ENCODE results near the gene AP1AR. TPM values are rescaled to one million over a fixed set of nuclear protein-coding genes. Genes with fewer than 3 reads are reported as not detected.

Gene AP1AR
- total and polyA plus RNA-seq, 2 of the 4 experiments (the other 2 are of a cell fraction) = 4.0 to 4.7 TPM

DNA sequence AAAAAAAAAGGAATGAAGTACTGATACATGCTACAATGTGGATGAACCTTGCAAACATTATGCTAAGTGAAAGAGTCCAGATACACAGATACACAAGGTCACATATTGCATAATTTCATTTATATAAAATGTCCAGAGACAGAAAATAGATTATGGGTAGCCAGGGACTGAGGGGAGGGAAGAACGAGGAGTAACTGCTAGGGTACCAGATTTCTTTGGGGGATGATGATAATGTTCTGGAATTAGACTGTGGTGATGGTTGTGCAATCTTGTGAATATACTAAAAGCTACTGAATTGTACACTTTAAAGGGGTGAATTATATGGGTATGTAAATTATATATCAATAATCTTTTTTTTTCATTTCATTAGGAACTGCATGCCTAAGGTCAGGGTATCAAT lies 20.8 kb upstream of the AP1AR start:
- BruUV-seq (replicated peaks) = no TSS peak

More for the DNA sequence above, 20.8 kb upstream of the AP1AR start:
- H3K56ac ChIP-seq (ENCODE audit: extremely low read depth, insufficient read depth, low read length) = no peak overlapping the region
- H2AK9ac ChIP-seq (replicated peaks; ENCODE audit: low read depth, low read length, poor library complexity) = no peak overlapping the region
- no peak overlapping the region for H3K23ac ChIP-seq (ENCODE audit: low read depth, low read length)
- H3K4me1 ChIP-seq (ENCODE audit: control insufficient read depth, insufficient read depth, low read length) = peaks cover 3% of the 10 kb centered on the region
- H2AFZ ChIP-seq (replicated peaks; ENCODE audit: low read length, poor library complexity) = no peak overlapping the region
- no peaks in the 10 kb centered on the region for H3K9me3 ChIP-seq (ENCODE audit: control insufficient read depth, insufficient read depth, low read length)
- no peak overlapping the region for H3K9ac ChIP-seq (ENCODE audit: low read depth, low read length)
- no peak overlapping the region for H3K4me2 ChIP-seq (ENCODE audit: low read depth, low read length)
- no peak overlapping the region for H2BK20ac ChIP-seq (ENCODE audit: low read depth, low read length)
- intact Hi-C loops (cut with micrococcal nuclease) (no loop called here), in situ Hi-C loops (cut with MboI; ENCODE audit: low sequenced_read_pairs) (no loop called here), dilution Hi-C loops (cut with HindIII; ENCODE audit: low sequenced_read_pairs, unreplicated experiment) (no loop called here)
- ChIA-PET POLR2A (ENCODE audit: unreplicated experiment) (no interaction called here), CTCF (interaction anchor here (0.6 kb wide), 1 partner anchor 11 kb away, joined by 3 read pairs; no protein-coding TSS in a partner anchor)
- H3K27ac ChIP-seq (ENCODE audit: insufficient read depth, low read length) = no peak overlapping the region
- no peak overlapping the region for H2BK5ac ChIP-seq (ENCODE audit: low read depth, low read length, poor library complexity, severe bottlenecking)
- H2BK120ac ChIP-seq (ENCODE audit: low read depth, low read length) = no peak overlapping the region
- no peak for TF ChIP-seq FOS (IDR thresholded peaks at IDR 0.05; ENCODE audit: low read depth, low read length)
- TF ChIP-seq CEBPB (IDR thresholded peaks at IDR 0.05; ENCODE audit: low read depth, low read length) = peak; percentile 77
- H3K27me3 ChIP-seq (ENCODE audit: control insufficient read depth, insufficient read depth, low read length) = no peaks in the 10 kb centered on the region
- no peak overlapping the region for H3K14ac ChIP-seq (replicated peaks; ENCODE audit: low read depth, low read length)
- no peak overlapping the region for H4K5ac ChIP-seq (ENCODE audit: low read depth, low read length)
- no peaks in the 10 kb centered on the region for H3K9me1 ChIP-seq (ENCODE audit: insufficient read depth, low read length)
- no peaks in the 10 kb centered on the region for H3K36me3 ChIP-seq (ENCODE audit: control insufficient read depth, insufficient read depth, low read length)
- H3K79me1 ChIP-seq (ENCODE audit: low read depth in 1 of 2, low read length in 2 of 2) = no peaks in the 10 kb centered on the region
- no peak for DNase-seq
- no peak for ATAC-seq (ENCODE audit: low read depth)
- H3K18ac ChIP-seq (ENCODE audit: low read depth, low read length) = no peak overlapping the region
- no peak overlapping the region for H4K91ac ChIP-seq (ENCODE audit: insufficient read depth, low read depth, low read length)
- H4K20me1 ChIP-seq (ENCODE audit: insufficient read depth, low read length) = no peaks in the 10 kb centered on the region
- no peak overlapping the region for H2AK5ac ChIP-seq (ENCODE audit: low read depth, low read length)
- H4K8ac ChIP-seq (ENCODE audit: low read depth in 2 of 2, low read length in 2 of 2) = no peak overlapping the region
- WGBS, 2 experiments (ENCODE audit: extremely low coverage in 2 of 2, insufficient read length in 1 of 2) = 67% methylated on average over 1 of the region's 1 CpG; no CpG with 5 or more reads in 1 of the 2 experiments
- no peak overlapping the region for H3K4me3 ChIP-seq (ENCODE audit: insufficient read depth, low read depth, low read length)
- H3K4ac ChIP-seq (ENCODE audit: low read depth, low read length) = no peak overlapping the region
- H2BK15ac ChIP-seq (ENCODE audit: low read depth, low read length) = no peak overlapping the region

Data from IMR-90 (cell line).